AG04449 (cell line): ENCODE data around the gene MAGEH1.
"Not testable (repeated sequence)": the region's sequence is repeated elsewhere in the genome, so short reads cannot be mapped to it uniquely, and the experiment has no call there.

Experiments used
- CTCF ChIA-PET: fragments of 350-600 bp; formaldehyde crosslinking; extraction: SDS; loops from one replicate; lab custom pipeline; 2021; ENCODE audit warnings: antibody characterized with exemption; lab: Yijun Ruan, JAX
- POLR2A ChIA-PET: fragments of 400-600, 350-600 bp; formaldehyde crosslinking; extraction: SDS; loops from one replicate; lab custom pipeline; 2020; ENCODE audit warnings: antibody characterized with exemption, inconsistent platforms; lab: Yijun Ruan, JAX
- DNase-seq: peaks from one replicate; pipeline ENCODE4 v3.0.0-alpha.2; 2010; ENCODE audit warnings: low read depth, low spot score
- H3K4me3 ChIP-seq: 2 replicates; pipeline ENCODE4 v1.5.1; 2011; ENCODE audit warnings: low read depth, mild to moderate bottlenecking, control low read depth, low read length
- CTCF ChIP-seq: IDR thresholded peaks from one replicate; pipeline ENCODE4 v1.5.1; 2011; ENCODE audit warnings: mild to moderate bottlenecking, moderate library complexity, low read length, control low read depth, inconsistent platforms; ENCODE audit not compliant: insufficient read depth; ENCODE audit errors: missing control alignments

MAGEH1 gene

GRCh38 chrX:55464050-55464449 is 12.1 kb downstream of the MAGEH1 start:
- POLR2A ChIA-PET, H3K4me3 ChIP-seq, CTCF ChIA-PET, DNase-seq: not testable (repeated sequence)

GRCh38 chrX:55465108-55465507 is 13.2 kb downstream of the MAGEH1 start:
- H3K4me3 ChIP-seq, POLR2A ChIA-PET, DNase-seq, CTCF ChIA-PET: not testable (repeated sequence)

GRCh38 chrX:55465791-55466190 is 13.9 kb downstream of the MAGEH1 start:
- CTCF ChIA-PET, POLR2A ChIA-PET, H3K4me3 ChIP-seq, DNase-seq: not testable (repeated sequence)

DNA sequence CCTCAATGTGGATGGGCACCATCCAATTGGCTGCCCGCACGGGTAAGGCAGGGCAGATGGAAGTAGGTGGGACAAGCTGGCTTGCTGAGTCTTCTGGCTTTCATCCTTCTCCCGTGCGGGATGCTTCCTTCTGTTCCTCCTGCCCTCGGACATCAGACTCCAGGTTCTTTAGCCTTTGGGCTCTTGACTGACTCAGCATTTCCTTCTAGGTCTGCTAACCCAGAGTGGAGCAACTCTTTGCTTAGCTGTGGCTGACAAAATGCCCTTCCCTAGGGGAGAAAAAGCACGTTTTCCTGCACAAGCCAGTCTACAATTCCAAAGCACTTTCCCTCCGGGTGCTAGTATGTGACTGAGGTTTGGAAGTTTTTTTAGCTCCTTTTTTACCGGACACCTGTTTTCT is 28.0 kb downstream of the MAGEH1 start:
- CTCF ChIA-PET, POLR2A ChIA-PET, DNase-seq, H3K4me3 ChIP-seq: not testable (repeated sequence)

DNA sequence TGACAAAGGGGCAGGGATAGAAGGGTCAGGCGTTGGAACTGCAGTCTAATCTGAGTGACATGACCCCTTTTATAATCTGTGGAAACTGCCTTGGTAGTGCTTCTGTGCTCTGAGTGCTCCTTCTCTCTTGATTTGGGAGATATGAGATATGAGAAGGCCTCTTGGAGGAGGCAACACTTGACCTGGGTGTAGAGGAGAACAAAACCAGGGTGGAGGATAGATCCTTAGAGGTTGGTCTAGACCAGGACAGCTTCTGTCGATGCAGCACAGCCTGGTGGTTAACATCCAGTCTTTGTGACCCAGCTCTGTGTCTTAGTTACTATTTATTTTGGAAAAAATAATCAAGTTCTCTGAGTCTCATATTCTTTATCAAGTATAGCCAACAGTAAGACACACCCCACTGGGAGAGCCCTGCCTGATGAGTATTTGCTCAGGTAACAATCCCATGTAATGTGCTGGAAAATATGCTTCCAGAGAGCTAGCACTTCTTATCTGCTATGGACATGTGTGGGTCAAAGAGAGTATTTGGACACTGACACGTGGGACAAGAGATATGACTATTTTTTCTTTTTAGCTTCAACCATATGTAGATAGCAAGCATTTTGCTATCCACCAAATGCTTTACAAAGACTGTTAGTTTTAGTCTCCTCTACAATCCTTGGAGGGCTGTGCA is 28.6 kb downstream of the MAGEH1 start:
- POLR2A ChIA-PET, result no interaction called here
- no peak for DNase-seq
- no peak overlapping the region for H3K4me3 ChIP-seq
- no peak for TF ChIP-seq CTCF
- CTCF ChIA-PET, result no interaction called here

- TF ChIP-seq CTCF, result no peak
- no peak for DNase-seq
- ChIA-PET CTCF (no interaction called here), POLR2A (no interaction called here)
- no peak overlapping the region for H3K4me3 ChIP-seq
Measured at GRCh38 chrX:55484948-55485347, 33.0 kb downstream of the MAGEH1 start.

DNA sequence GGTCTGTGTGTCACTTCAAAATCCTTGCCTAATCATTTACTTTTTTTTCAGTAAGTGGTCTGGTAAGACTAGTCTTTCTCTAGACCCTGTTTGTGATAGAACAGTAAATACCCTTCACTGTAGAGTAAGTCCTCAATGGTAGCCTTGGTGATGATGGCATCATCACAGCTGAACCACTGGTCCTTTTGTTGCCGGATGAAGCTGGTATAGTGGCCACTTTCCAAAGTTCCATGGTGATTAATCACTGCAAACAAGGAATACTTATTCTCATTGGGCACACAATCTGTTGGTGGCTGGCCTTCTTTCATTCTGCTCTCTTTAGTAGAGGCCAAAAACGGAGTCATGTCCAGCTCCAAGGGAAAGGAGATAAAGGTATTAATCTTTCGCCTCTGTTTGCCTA is 34.8 kb downstream of the MAGEH1 start:
- no peak overlapping the region for H3K4me3 ChIP-seq
- DNase-seq, result no peak
- POLR2A ChIA-PET, result no interaction called here
- no peak for TF ChIP-seq CTCF
- CTCF ChIA-PET, result no interaction called here

GRCh38 chrX:55487143-55487542 is 35.2 kb downstream of the MAGEH1 start:
- CTCF ChIA-PET, result no interaction called here
- no peak overlapping the region for H3K4me3 ChIP-seq
- DNase-seq, result no peak
- no peak for TF ChIP-seq CTCF
- POLR2A ChIA-PET, result no interaction called here
